Omental fat pad (tissue), 4 donors: ENCODE data around the gene PIP4P1. TPM values are rescaled to one million over a fixed set of nuclear protein-coding genes. Genes with fewer than 3 reads are reported as not detected.
A peak's percentile ranks its signal among the peaks of the same experiment; 100 is the strongest.

ENCODE experiments used
- ATAC-seq: fragments of 150-250 bp; one replicate; pipeline ENCODE4 v1.9.1; 2016; ENCODE audit warnings: mild to moderate bottlenecking, moderate library complexity; ENCODE audit not compliant: low FRiP score
- DNase-seq: peaks from one replicate; pipeline ENCODE4 v3.0.0-alpha.2; 2019; ENCODE audit warnings: low spot score
- CTCF ChIP-seq, 3 donors: fragments of 450-650 bp; IDR thresholded peaks; one replicate each; pipeline ENCODE4 v1.5.1; 2016 to 2017; ENCODE audit warnings: antibody characterized with exemption in 3 of 3, mild to moderate bottlenecking in 3 of 3, moderate library complexity in 2 of 3
- total RNA-seq, 4 donors: library from RNA; depleted of rRNA; stranded (reverse); fragments of >200 nt; gene quantifications; one replicate each; pipeline ENCODE4 v1.1.0, GENCODE V29; 2016

The PIP4P1 gene
- total RNA-seq, 4 donors from 2014 or later, result 20.4 to 24.4 (median 22.5) TPM

- DNase-seq, result no peak
- ATAC-seq, result peak; percentile 53
Measured at GRCh38 chr14:20427231-20428009, 33.8 kb downstream of the PIP4P1 start.

GRCh38 chr14:20424851-20425250 is 36.4 kb downstream of the PIP4P1 start:
- ATAC-seq (no peak), DNase-seq (no peak)
- TF ChIP-seq CTCF (IDR thresholded peaks at IDR 0.05), result no peak

More at GRCh38 chr14:20427231-20428009, 33.8 kb downstream of the PIP4P1 start:
- TF ChIP-seq CTCF (IDR thresholded peaks at IDR 0.05), result no peak

- TF ChIP-seq CTCF (IDR thresholded peaks at IDR 0.05), result no peak
- no peak for DNase-seq
Measured at GRCh38 chr14:20422886-20423285, 38.3 kb downstream of the PIP4P1 start.

GRCh38 chr14:20421267-20421666 is 40.0 kb downstream of the PIP4P1 start:
- no peak for ATAC-seq

More at GRCh38 chr14:20422886-20423285, 38.3 kb downstream of the PIP4P1 start:
- ATAC-seq, result no peak

GRCh38 chr14:20419419-20419818 is 41.8 kb downstream of the PIP4P1 start:
- no peak for TF ChIP-seq CTCF (IDR thresholded peaks at IDR 0.05)
- no peak for ATAC-seq
- no peak for DNase-seq

More at GRCh38 chr14:20421267-20421666, 40.0 kb downstream of the PIP4P1 start:
- no peak for DNase-seq
- TF ChIP-seq CTCF (IDR thresholded peaks at IDR 0.05), result no peak

- TF ChIP-seq CTCF (IDR thresholded peaks at IDR 0.05), result no peak
- ATAC-seq, result no peak
- no peak for DNase-seq
Measured at GRCh38 chr14:20418501-20418909, 42.7 kb downstream of the PIP4P1 start.
